ENCODE measurements around the gene SPOCK2.
"Not testable (repeated sequence)": the region's sequence is repeated elsewhere in the genome, so short reads cannot be mapped to it uniquely, and the experiment has no call there.

SPOCK2 gene

GRCh38 chr10:72056113-72056512 lies 32.2 kb downstream of the SPOCK2 start:
- no peak for DNase-seq (ENCODE audit: low spot score)

- DNase-seq (ENCODE audit: low spot score) = no peak
These were observed 34.7 kb downstream of the SPOCK2 start for GRCh38 chr10:72053690-72054089.

GRCh38 chr10:72050873-72051272 lies 37.5 kb downstream of the SPOCK2 start:
- no peak for DNase-seq (ENCODE audit: low spot score)

- no peak for DNase-seq (ENCODE audit: low spot score)
These were observed 38.2 kb downstream of the SPOCK2 start for GRCh38 chr10:72049969-72050781.

- DNase-seq (ENCODE audit: low spot score) = no peak
These were observed 38.9 kb downstream of the SPOCK2 start for GRCh38 chr10:72049472-72049871.

- peak; percentile 91 for DNase-seq (ENCODE audit: low spot score)
These were observed 39.8 kb downstream of the SPOCK2 start for GRCh38 chr10:72048450-72049124.

GRCh38 chr10:72045586-72045985 lies 42.8 kb downstream of the SPOCK2 start:
- DNase-seq (ENCODE audit: low spot score) = no peak

GRCh38 chr10:72044417-72045041 lies 43.8 kb downstream of the SPOCK2 start:
- DNase-seq (ENCODE audit: low spot score) = no peak

- no peak for DNase-seq (ENCODE audit: low spot score)
These were observed 45.1 kb downstream of the SPOCK2 start for GRCh38 chr10:72043016-72043834.

- DNase-seq (ENCODE audit: low spot score) = no peak
These were observed 46.9 kb downstream of the SPOCK2 start for GRCh38 chr10:72041491-72041890.

- DNase-seq (ENCODE audit: low spot score) = no peak
These were observed 49.0 kb downstream of the SPOCK2 start for GRCh38 chr10:72039377-72039776.

GRCh38 chr10:72038458-72039001 lies 49.8 kb downstream of the SPOCK2 start:
- DNase-seq (ENCODE audit: low spot score) = no peak

- no peak for DNase-seq (ENCODE audit: low spot score)
These were observed 50.5 kb downstream of the SPOCK2 start for GRCh38 chr10:72037811-72038210.

GRCh38 chr10:72037266-72037665 lies 51.1 kb downstream of the SPOCK2 start:
- no peak for DNase-seq (ENCODE audit: low spot score)

- no peak for DNase-seq (ENCODE audit: low spot score)
These were observed 53.0 kb downstream of the SPOCK2 start for GRCh38 chr10:72035252-72035887.

GRCh38 chr10:72034761-72035160 lies 53.6 kb downstream of the SPOCK2 start:
- DNase-seq (ENCODE audit: low spot score) = no peak

- DNase-seq (ENCODE audit: low spot score) = no peak
These were observed 54.3 kb downstream of the SPOCK2 start for GRCh38 chr10:72034040-72034499.

GRCh38 chr10:72032409-72033162 lies 55.8 kb downstream of the SPOCK2 start:
- DNase-seq (ENCODE audit: low spot score) = not testable (repeated sequence)

GRCh38 chr10:72031706-72032105 lies 56.6 kb downstream of the SPOCK2 start:
- no peak for DNase-seq (ENCODE audit: low spot score)

- DNase-seq (ENCODE audit: low spot score) = no peak
These were observed 57.4 kb downstream of the SPOCK2 start for GRCh38 chr10:72030762-72031543.
